HG02970 (cell line): Measurements from ENCODE around the gene LMOD2.
"Not testable (repeated sequence)": the region's sequence is repeated elsewhere in the genome, so short reads cannot be mapped to it uniquely, and the experiment has no call there.

Source experiments
- ATAC-seq: cut with Tn5 transposase; IDR thresholded peaks from one replicate; pipeline ENCODE4 v1.9.1; 2021; ENCODE audit warnings: mild to moderate bottlenecking, moderate library complexity, moderate number of reproducible peaks; ENCODE audit not compliant: unreplicated experiment, low FRiP score

LMOD2 gene

DNA sequence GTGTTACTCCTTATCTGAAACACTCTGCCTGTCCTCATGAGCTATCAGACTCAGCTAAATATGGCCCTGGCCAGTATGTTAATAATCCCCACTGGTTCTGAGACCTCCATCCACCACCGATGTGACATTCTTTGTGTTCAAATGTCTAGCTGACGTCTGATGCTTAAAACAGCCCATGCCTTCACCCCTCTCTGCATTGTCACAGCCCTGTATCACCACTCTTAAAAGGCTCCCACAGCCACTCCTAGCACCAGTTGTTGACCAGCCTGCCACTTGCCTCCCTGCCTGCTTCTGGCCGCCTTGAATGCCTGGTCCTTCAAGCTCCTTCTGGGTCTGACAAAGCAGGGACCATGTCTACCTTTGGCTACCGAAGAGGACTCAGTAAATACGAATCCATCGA lies at the start of gene LMOD2:
Gene LMOD2, plus strand, starts transcription at position 253 of the 400 bp plus-strand sequence. Its CDS starts 98 bp downstream, at position 351.
- no peak for ATAC-seq

GRCh38 chr7:123607423-123607975 lies 48.2 kb upstream of the LMOD2 start:
- ATAC-seq, result no peak

- ATAC-seq, result no peak
Measured at GRCh38 chr7:123608991-123609882, 46.4 kb upstream of the LMOD2 start.

DNA sequence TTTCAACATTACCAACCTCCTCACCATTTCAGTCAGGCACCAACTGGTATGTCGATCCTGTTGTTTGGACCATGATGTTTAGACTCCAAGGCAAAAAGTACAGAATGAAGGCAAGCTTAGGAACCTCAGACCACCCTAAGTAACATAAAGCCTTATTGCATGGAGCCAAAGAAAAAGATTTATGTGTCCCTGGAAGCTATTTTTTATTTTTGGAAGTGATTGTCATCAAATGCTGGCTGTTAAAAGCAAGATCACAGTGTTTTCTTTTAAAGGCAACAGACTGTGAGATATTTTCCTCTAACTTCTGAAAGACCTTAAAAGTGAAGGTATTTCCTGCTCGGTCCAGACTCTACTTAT lies 45.8 kb upstream of the LMOD2 start:
- ATAC-seq, result no peak

GRCh38 chr7:123612024-123612423 lies 43.6 kb upstream of the LMOD2 start:
- no peak for ATAC-seq

DNA sequence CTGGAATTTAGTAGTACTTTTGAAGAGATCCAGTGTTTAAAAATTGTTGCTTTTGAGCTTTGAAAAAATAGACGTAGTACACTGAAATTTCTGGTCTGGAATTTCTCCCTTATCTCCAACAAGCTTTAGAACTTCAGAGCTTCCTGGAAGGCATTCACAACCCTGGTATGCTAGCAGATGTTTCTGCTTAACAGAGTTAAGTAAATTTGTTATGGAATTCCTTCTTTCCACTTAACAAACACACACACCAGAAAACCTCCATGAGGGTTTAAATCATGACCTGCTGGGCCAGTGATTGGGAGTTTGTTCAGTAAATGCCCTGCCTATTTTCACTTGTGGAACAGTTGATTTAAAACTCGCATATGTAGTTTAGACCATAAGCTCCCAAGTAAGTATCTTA lies 40.3 kb upstream of the LMOD2 start:
- no peak for ATAC-seq

GRCh38 chr7:123616223-123616622 lies 39.4 kb upstream of the LMOD2 start:
- no peak for ATAC-seq

GRCh38 chr7:123621707-123622106 lies 34.0 kb upstream of the LMOD2 start:
- ATAC-seq, result no peak

GRCh38 chr7:123622660-123623386 lies 32.8 kb upstream of the LMOD2 start:
- ATAC-seq, result no peak

- peak; percentile 92 for ATAC-seq
Measured at GRCh38 chr7:123624527-123625183, 31.0 kb upstream of the LMOD2 start.

- no peak for ATAC-seq
Measured at GRCh38 chr7:123625254-123625653, 30.4 kb upstream of the LMOD2 start.

DNA sequence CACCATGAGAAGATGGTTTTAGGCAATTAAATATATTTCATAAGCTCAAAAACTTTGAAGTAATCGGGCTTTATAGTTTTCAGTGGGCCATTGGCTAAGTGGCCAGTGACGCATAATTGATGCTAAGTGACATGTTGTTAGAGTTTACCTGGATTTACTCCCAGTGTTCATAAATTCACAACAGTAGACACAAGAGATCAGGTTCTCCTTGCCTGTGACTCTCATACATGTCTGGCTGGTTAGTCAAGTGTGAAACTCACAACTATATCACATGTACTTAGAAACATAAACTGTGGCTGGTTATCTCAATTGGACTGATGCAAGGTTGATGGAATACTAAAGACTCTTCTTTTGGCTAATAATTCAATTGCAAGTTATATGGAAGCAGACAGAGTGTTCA lies 27.8 kb upstream of the LMOD2 start:
- no peak for ATAC-seq

GRCh38 chr7:123628829-123629228 lies 26.8 kb upstream of the LMOD2 start:
- ATAC-seq, result no peak

DNA sequence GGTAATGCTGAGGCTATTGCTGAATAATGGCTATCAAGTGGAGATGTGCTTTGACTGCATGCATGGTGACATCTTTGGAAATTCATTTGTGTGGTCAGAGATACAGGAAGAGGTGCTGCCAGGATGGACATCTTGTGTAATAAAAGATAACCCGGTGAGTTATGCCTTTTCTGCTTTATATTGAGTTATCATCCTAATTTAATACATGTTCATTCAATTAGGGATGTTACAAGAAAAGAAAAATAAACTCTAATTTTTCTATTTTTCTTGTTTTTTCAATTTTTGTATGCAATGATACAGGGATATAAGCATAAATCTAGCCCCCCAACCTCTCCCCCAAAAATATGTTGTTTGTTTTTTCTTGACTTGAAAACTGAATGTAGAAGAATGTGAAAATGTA lies 26.4 kb upstream of the LMOD2 start:
- no peak for ATAC-seq

DNA sequence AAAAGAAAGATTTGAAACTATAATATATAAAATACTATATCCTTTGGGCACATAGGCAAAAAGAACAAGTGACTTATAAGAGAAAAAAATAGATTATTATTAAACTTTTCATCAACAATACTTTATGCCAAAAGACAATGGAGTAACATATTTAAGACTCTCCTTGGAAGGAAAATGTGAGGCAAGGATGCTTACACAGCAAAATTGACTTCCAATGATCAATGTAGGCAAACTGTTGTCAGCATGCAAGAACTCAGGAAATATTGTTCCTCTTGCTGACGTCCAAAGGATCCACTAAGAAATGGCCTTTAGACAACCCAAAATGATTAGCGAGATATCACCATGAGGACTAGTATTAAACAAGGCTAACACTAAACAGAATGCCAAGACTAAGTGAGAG lies 22.9 kb upstream of the LMOD2 start:
- no peak for ATAC-seq

- ATAC-seq, result no peak
Measured at GRCh38 chr7:123633553-123633952, 22.1 kb upstream of the LMOD2 start.

GRCh38 chr7:123634011-123634573 lies 21.6 kb upstream of the LMOD2 start:
- ATAC-seq, result not testable (repeated sequence)

DNA sequence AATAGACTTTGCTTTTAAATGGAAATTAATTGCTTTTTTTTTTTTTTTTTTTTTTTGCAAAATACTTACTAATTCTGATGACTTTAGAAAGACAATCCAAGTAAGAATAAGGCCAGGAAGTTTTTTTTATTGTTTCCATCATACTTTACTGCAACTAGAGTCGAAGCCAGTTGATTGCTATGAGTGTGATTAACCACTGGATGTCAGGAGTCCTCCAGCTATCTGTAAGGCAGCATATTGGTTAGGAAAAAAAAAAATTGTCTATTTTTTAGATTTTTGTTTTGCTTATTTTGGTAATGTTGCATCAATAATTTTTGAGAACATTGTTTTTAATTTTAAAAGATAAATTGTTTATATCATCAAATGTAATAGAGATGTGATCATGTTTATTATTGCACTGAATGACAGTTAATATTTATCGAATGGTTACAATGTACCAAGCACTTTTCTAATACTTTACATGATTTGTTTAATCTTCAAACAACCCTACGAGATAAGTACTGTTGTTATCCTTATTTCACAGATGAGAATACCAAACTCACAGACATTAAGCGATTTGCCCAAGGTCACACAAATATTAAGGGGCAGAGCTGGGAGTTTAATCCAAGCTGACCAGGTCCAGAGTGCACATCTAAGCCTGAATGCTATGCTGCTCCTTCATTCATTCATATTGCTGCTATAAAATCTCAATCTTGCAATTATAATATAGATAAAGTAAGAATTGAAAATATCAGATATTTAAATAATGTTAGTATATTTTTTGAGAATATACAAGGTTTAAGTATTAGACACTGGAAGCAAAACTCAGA lies 19.9 kb upstream of the LMOD2 start:
- no peak for ATAC-seq

- ATAC-seq, result no peak
Measured at GRCh38 chr7:123637203-123637602, 18.5 kb upstream of the LMOD2 start.

DNA sequence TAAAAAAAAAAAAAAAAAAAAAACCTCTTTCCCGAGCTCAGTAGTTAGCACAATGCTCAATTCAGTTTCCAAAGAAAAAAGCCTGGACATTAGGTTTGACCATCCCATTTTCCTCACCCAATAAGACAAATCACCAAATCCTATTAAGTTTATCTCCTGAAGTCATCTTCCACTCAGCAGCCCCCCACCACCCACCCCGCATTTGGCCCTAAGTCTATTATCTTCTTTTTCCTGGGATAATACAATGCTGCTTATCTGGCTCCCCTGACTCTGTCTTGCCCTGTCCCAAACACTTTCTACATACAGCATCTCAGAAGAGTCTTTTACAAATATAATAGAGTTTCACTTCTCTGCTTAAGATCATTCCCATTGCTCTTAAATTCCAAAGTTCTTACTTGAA lies 17.8 kb upstream of the LMOD2 start:
- ATAC-seq, result no peak
